Activated CD4-positive, alpha-beta T cell treated with anti-CD3 and anti-CD28 coated beads, Interleukin-10, Interleukin-2, amounts not matched to agents 100 ng/mL and 50 ng/mL, durations not matched to agents 16 hours and 8 hours (primary cell): ENCODE measurements around the gene C14orf132.

Experiments
- DNase-seq: peaks from one replicate; pipeline ENCODE4 v3.0.0-alpha.2; 2020

C14orf132 gene

GRCh38 chr14:96040828-96041371 is 1.7 kb downstream of the C14orf132 start:
- DNase-seq, result no peak

- DNase-seq, result no peak
Measured at GRCh38 chr14:96042248-96042930, 3.2 kb downstream of the C14orf132 start.

- no peak for DNase-seq
Measured at GRCh38 chr14:96046630-96047029, 7.5 kb downstream of the C14orf132 start.

GRCh38 chr14:96047101-96047500 is 7.9 kb downstream of the C14orf132 start:
- no peak for DNase-seq

GRCh38 chr14:96049932-96050331 is 10.8 kb downstream of the C14orf132 start:
- no peak for DNase-seq

GRCh38 chr14:96050482-96050881 is 11.3 kb downstream of the C14orf132 start:
- DNase-seq, result no peak

GRCh38 chr14:96051231-96051630 is 12.1 kb downstream of the C14orf132 start:
- no peak for DNase-seq

GRCh38 chr14:96051642-96052540 is 12.7 kb downstream of the C14orf132 start:
- peak; percentile 13 for DNase-seq

- no peak for DNase-seq
Measured at GRCh38 chr14:96052541-96053247, 13.5 kb downstream of the C14orf132 start.

- DNase-seq, result no peak
Measured at GRCh38 chr14:96053248-96053599, 14.1 kb downstream of the C14orf132 start.

- DNase-seq, result no peak
Measured at GRCh38 chr14:96053600-96054381, 14.6 kb downstream of the C14orf132 start.

GRCh38 chr14:96054661-96055060 is 15.5 kb downstream of the C14orf132 start:
- DNase-seq, result no peak

- DNase-seq, result no peak
Measured at GRCh38 chr14:96055065-96055752, 16.0 kb downstream of the C14orf132 start.

GRCh38 chr14:96055753-96056508 is 16.8 kb downstream of the C14orf132 start:
- no peak for DNase-seq

- no peak for DNase-seq
Measured at GRCh38 chr14:96056509-96057422, 17.6 kb downstream of the C14orf132 start.

- DNase-seq, result no peak
Measured at GRCh38 chr14:96057738-96058137, 18.6 kb downstream of the C14orf132 start.

GRCh38 chr14:96058576-96059200 is 19.5 kb downstream of the C14orf132 start:
- no peak for DNase-seq

- DNase-seq, result no peak
Measured at GRCh38 chr14:96059519-96060135, 20.5 kb downstream of the C14orf132 start.
